Measurements from ENCODE around the gene SORCS2. TPM values are rescaled to one million over a fixed set of nuclear protein-coding genes. Genes with fewer than 3 reads are reported as not detected.

The SORCS2 gene
- polyA plus RNA-seq, 3 donors = 0.46 to 0.55 TPM; not detected in 1

DNA sequence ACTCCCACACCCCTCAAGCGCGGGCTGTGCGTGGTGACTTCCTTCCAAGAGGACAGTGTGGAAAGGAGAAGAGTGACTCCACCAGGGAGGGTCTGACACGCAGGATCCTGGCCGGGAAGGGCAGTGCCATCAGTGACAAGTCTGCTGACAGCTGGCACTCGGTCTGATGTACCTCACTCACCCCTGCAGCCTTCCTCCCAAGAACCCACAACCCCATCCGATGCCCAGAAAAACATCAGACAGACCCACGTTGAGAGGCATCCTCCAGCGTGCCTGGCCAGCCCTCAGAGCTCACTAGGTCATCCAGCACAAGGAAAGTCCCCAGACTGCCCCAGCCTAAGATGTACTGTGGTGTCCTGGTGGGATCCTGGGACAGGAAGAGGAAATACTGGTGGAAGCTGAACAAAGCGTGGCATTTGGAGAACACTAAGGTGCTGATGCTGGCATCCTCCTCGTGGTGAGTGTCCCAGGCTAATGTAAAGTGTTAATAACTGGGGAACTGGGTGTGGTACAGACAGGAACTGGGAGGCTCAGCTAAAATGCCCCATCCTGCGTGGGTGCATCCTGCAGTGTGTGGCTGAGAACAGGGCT, 442.4 kb downstream of the SORCS2 start:
- no peaks in the 10 kb centered on the region for H4K20me1 ChIP-seq (ENCODE audit: insufficient read depth, low read length)

DNA sequence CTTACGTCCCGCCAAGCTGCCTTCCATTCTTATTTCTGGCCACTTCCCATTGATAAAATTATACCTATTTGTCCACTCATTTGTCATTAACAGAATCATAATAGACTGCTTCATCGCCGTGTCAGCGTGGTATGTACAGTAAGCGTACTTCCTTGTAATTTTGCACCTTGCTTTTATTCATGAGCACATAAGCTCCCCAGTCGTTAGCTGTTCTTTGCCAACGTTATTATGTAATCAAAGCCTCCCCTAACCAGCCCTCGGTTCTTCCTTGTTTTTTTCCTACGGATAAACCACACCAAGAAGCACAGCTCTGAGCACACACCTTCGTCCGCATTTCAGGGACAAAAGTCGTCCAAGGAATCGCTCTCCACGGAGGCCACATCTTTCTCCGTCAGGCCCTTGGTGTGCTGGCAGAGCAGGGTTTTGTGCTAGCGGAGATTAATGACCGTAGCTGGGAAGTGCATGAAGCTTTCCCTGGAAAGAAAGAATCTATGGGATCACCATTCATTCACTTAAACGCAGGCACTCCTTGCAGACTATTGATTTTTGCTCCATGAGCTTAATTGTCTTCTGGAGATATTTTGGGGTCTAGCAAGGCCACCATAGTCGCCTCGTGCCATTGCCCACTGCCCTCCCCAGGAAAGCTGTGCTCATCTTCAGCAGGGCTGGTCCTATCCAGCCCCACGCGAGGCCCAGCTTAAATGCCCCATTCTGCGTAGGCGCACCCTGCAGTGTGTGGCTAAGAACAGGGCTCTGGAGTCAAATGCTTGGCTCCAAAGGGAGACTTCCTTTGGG, 443.3 kb downstream of the SORCS2 start:
- H3K27me3 Mint-ChIP-seq (ENCODE audit: low read depth in 3 of 3) = peaks cover 13 to 25% (median 24%) of the 10 kb centered on the region in 3 donors
- peak overlapping the region; percentile 80 to 94 (median 90) for H3K27ac Mint-ChIP-seq
- Histone ChIP-seq H4K20me1 (ENCODE audit: insufficient read depth, low read length) (no peaks in the 10 kb centered on the region), H3K36me3 (replicated peaks in 1 of 2; ENCODE audit: control insufficient read depth in 1 of 2, insufficient read depth in 2 of 2, low read length in 2 of 2) (no peaks in the 10 kb centered on the region), H3K4me2 (replicated peaks; ENCODE audit: extremely low read depth, low read length, poor library complexity, severe bottlenecking) (peak overlapping the region; percentile 72), H3K27ac (ENCODE audit: low read depth in 1 of 2, low read length in 2 of 2) (peak overlapping the region; percentile 43 to 74), H2AFZ (ENCODE audit: insufficient read depth, low read depth, low read length, poor library complexity, severe bottlenecking) (no peak overlapping the region), H3K9ac (ENCODE audit: insufficient read depth, low read length, poor library complexity, severe bottlenecking) (peak overlapping the region; percentile 48), H3K9me3 (replicated peaks in 1 of 2; ENCODE audit: control insufficient read depth in 1 of 2, insufficient read depth in 1 of 2, low read length in 2 of 2) (no peaks in the 10 kb centered on the region), H3K79me2 (ENCODE audit: insufficient read depth, low read length) (no peaks in the 10 kb centered on the region), H3K4me1 (ENCODE audit: control insufficient read depth in 1 of 2, insufficient read depth in 2 of 2, low read length in 2 of 2) (peaks cover 65 to 71% of the 10 kb centered on the region in 2 donors), H3K27me3 (ENCODE audit: control insufficient read depth in 2 of 2, insufficient read depth in 2 of 2, low read length in 2 of 2) (peaks cover 0 to 2% of the 10 kb centered on the region in 2 donors), H3K4me3 (replicated peaks in 1 of 3; ENCODE audit: low read depth in 2 of 3, low read length in 3 of 3) (peak overlapping the region in 1 of 3 experiments; percentile 59)
- intact Hi-C loops (cut with micrococcal nuclease) = loop anchor here in 1 of 2 donors (2.0 to 10.0 kb wide), 2 partner anchors 15 to 51 kb away; no protein-coding TSS in a partner anchor
- peaks cover 2 to 3% of the 10 kb centered on the region in 2 donors for H3K36me3 Mint-ChIP-seq
- peak overlapping the region; percentile 69 to 87 for H3K4me3 Mint-ChIP-seq
- TF ChIP-seq, protein P1, sequence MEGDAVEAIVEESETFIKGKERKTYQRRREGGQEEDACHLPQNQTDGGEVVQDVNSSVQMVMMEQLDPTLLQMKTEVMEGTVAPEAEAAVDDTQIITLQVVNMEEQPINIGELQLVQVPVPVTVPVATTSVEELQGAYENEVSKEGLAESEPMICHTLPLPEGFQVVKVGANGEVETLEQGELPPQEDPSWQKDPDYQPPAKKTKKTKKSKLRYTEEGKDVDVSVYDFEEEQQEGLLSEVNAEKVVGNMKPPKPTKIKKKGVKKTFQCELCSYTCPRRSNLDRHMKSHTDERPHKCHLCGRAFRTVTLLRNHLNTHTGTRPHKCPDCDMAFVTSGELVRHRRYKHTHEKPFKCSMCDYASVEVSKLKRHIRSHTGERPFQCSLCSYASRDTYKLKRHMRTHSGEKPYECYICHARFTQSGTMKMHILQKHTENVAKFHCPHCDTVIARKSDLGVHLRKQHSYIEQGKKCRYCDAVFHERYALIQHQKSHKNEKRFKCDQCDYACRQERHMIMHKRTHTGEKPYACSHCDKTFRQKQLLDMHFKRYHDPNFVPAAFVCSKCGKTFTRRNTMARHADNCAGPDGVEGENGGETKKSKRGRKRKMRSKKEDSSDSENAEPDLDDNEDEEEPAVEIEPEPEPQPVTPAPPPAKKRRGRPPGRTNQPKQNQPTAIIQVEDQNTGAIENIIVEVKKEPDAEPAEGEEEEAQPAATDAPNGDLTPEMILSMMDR (IDR thresholded peaks at IDR 0.05) = no peak
- H3K9me3 Mint-ChIP-seq = peaks cover 0 to 5% (median 0%) of the 10 kb centered on the region in 7 donors
- peaks cover 66% of the 10 kb centered on the region for H3K4me1 Mint-ChIP-seq
- 53% methylated on average over 17 of the region's 25 CpGs for WGBS (ENCODE audit: insufficient coverage)
- DNase-seq = peak in 2 of 3 donors; percentile 70 to 74

More for the DNA sequence above, 442.4 kb downstream of the SORCS2 start:
- Mint-ChIP-seq H3K4me1 (peaks cover 66% of the 10 kb centered on the region), H3K9me3 (peaks cover 0 to 11% (median 7%) of the 10 kb centered on the region in 7 donors), H3K36me3 (peaks cover 2 to 3% of the 10 kb centered on the region in 2 donors), H3K4me3 (peak overlapping the region; percentile 69 to 87), H3K27me3 (ENCODE audit: low read depth in 3 of 3) (peaks cover 13 to 26% (median 25%) of the 10 kb centered on the region in 3 donors), H3K27ac (peak overlapping the region; percentile 80 to 94 (median 90))
- Histone ChIP-seq H3K4me1 (ENCODE audit: control insufficient read depth in 1 of 2, insufficient read depth in 2 of 2, low read length in 2 of 2) (peaks cover 57 to 62% of the 10 kb centered on the region in 2 donors), H3K27me3 (ENCODE audit: control insufficient read depth in 2 of 2, insufficient read depth in 2 of 2, low read length in 2 of 2) (peaks cover 0 to 2% of the 10 kb centered on the region in 2 donors), H3K9ac (ENCODE audit: insufficient read depth, low read length, poor library complexity, severe bottlenecking) (peak overlapping the region; percentile 48), H3K27ac (ENCODE audit: low read depth in 1 of 2, low read length in 2 of 2) (peak overlapping the region; percentile 43 to 74), H3K4me3 (replicated peaks in 1 of 3; ENCODE audit: low read depth in 2 of 3, low read length in 3 of 3) (peak overlapping the region in 1 of 3 experiments; percentile 59), H2AFZ (ENCODE audit: insufficient read depth, low read depth, low read length, poor library complexity, severe bottlenecking) (no peak overlapping the region), H3K36me3 (replicated peaks in 1 of 2; ENCODE audit: control insufficient read depth in 1 of 2, insufficient read depth in 2 of 2, low read length in 2 of 2) (no peaks in the 10 kb centered on the region), H3K79me2 (ENCODE audit: insufficient read depth, low read length) (no peaks in the 10 kb centered on the region), H3K4me2 (replicated peaks; ENCODE audit: extremely low read depth, low read length, poor library complexity, severe bottlenecking) (peak overlapping the region; percentile 72), H3K9me3 (replicated peaks in 1 of 2; ENCODE audit: control insufficient read depth in 1 of 2, insufficient read depth in 1 of 2, low read length in 2 of 2) (peaks cover 2 to 7% of the 10 kb centered on the region in 2 donors)
- intact Hi-C loops (cut with micrococcal nuclease) = loop anchor here in 1 of 2 donors (2.0 to 10.0 kb wide), 2 partner anchors 16 to 50 kb away; no protein-coding TSS in a partner anchor
- TF ChIP-seq, protein P1 (IDR thresholded peaks at IDR 0.05) = no peak
- DNase-seq = peak; percentile 69 to 82 (median 73)
- 2% methylated on average over 7 of the region's 12 CpGs for WGBS (ENCODE audit: insufficient coverage)

Data from CD14-positive monocyte (primary cell).